Keratinocyte (primary cell): Measurements from ENCODE around the gene POLR1A. TPM values are rescaled to one million over a fixed set of nuclear protein-coding genes. Genes with fewer than 3 reads are reported as not detected.

Experiments
- DNase-seq: peaks from one replicate; pipeline ENCODE4 v3.0.0-alpha.2; 2011; ENCODE audit warnings: low read depth, missing footprints, low spot score
- FAIRE-seq: peaks from 2 replicates; lab custom pipeline; 2011; peaks lifted over from hg19 to GRCh38; lab: Jason Lieb, UNC
- H2AFZ ChIP-seq: 2 replicates; pipeline ENCODE4 v1.6.0; 2012; ENCODE audit warnings: low read length, control low read depth, inconsistent platforms; ENCODE audit not compliant: control insufficient read depth
- H3K27ac ChIP-seq: 2 replicates; pipeline ENCODE4 v1.5.1; 2011; ENCODE audit warnings: low read length; ENCODE audit not compliant: control insufficient read depth, insufficient read depth
- H3K27me3 ChIP-seq: 3 replicates; pipeline ENCODE4 v1.6.0; 2011; ENCODE audit warnings: low read length; ENCODE audit not compliant: control insufficient read depth, insufficient read depth; ENCODE audit errors: extremely low read depth
- H3K36me3 ChIP-seq, 2 experiments: 2 replicates in 1 of 2; 3 replicates in 1 of 2; pipeline ENCODE4 v1.5.1; 2011; ENCODE audit warnings: low read length in 2 of 2, mild to moderate bottlenecking in 1 of 2; ENCODE audit not compliant: control insufficient read depth in 2 of 2, insufficient read depth in 2 of 2; ENCODE audit errors: extremely low read depth in 1 of 2
- H3K4me1 ChIP-seq: 3 replicates; pipeline ENCODE4 v1.5.1; 2011; ENCODE audit warnings: low read length; ENCODE audit not compliant: control insufficient read depth, insufficient read depth; ENCODE audit errors: extremely low read depth
- H3K4me2 ChIP-seq: 3 replicates; pipeline ENCODE4 v1.6.0; 2011; ENCODE audit warnings: low read depth, low read length; ENCODE audit not compliant: control insufficient read depth, insufficient read depth; ENCODE audit errors: extremely low read depth
- H3K4me3 ChIP-seq, 3 experiments: fragments of 200-600 bp in 1 of 3; sonication (generic) in 1 of 3; 2 replicates in 2 of 3; 3 replicates in 1 of 3; pipeline ENCODE4 v1.5.1; 2011 to 2016; ENCODE audit warnings: low read length in 3 of 3, mild to moderate bottlenecking in 3 of 3, control low read depth in 2 of 3, inconsistent platforms in 1 of 3, low read depth in 1 of 3, mixed read lengths in 1 of 3, mixed run types in 1 of 3, moderate library complexity in 1 of 3; ENCODE audit not compliant: control insufficient read depth in 2 of 3, insufficient read depth in 2 of 3; ENCODE audit errors: extremely low read depth in 1 of 3
- H3K79me2 ChIP-seq: 2 replicates; pipeline ENCODE4 v1.6.0; 2012; ENCODE audit warnings: low read length; ENCODE audit not compliant: control insufficient read depth, insufficient read depth
- H3K9ac ChIP-seq: 3 replicates; pipeline ENCODE4 v1.6.0; 2011; ENCODE audit warnings: low read length; ENCODE audit not compliant: control insufficient read depth, insufficient read depth; ENCODE audit errors: extremely low read depth
- H3K9me1 ChIP-seq: 3 replicates; pipeline ENCODE4 v1.6.0; 2011; ENCODE audit warnings: low read length; ENCODE audit not compliant: control insufficient read depth, insufficient read depth; ENCODE audit errors: extremely low read depth
- H3K9me3 ChIP-seq: 2 replicates; pipeline ENCODE4 v1.5.1; 2012; ENCODE audit warnings: low read depth, low read length; ENCODE audit not compliant: control insufficient read depth
- H4K20me1 ChIP-seq: 3 replicates; pipeline ENCODE4 v1.6.0; 2011; ENCODE audit warnings: low read length; ENCODE audit not compliant: control insufficient read depth, insufficient read depth; ENCODE audit errors: extremely low read depth
- CTCF ChIP-seq, 3 experiments: IDR thresholded peaks in 1 of 3; conservative IDR thresholded peaks in 1 of 3; optimal IDR thresholded peaks in 1 of 3; 2 replicates in 2 of 3; 3 replicates in 1 of 3; pipeline versions ENCODE3 to v1.5.1; 2011; ENCODE audit warnings: low read length in 3 of 3, mild to moderate bottlenecking in 3 of 3, moderate library complexity in 2 of 3, control low read depth in 1 of 3, inconsistent platforms in 1 of 3; ENCODE audit not compliant: insufficient read depth in 2 of 3; ENCODE audit errors: extremely low read depth in 1 of 3
- EZH2 ChIP-seq: IDR thresholded peaks from one replicate; pipeline ENCODE4 v1.6.1; 2012; ENCODE audit warnings: inconsistent platforms, mild to moderate bottlenecking, low read length, moderate library complexity
- dilution Hi-C: fragments of 300-500 bp; cut with MboI; formaldehyde crosslinking; loops from one replicate; pipeline ENCODE4 v1.7.0; 2020; ENCODE audit warnings: low sequenced_read_pairs; ENCODE audit not compliant: extremely low pct_ligation_motif_present
- polyA plus RNA-seq, 5 experiments: library from polyadenylated mRNA; depleted of rRNA in 3 of 5; stranded (reverse) in 3 of 5; stranded (forward) in 1 of 5; unstranded in 1 of 5; fragments of >200 nt; gene quantifications; 1 replicate in 1 of 5; 2 replicates in 3 of 5; 3 replicates in 1 of 5; pipeline versions ENCODE4 v1.2.1 to v1.2.3, GENCODE V29; 2011 to 2012; ENCODE audit warnings: missing spikeins in 2 of 5, low read depth in 1 of 5, low replicate concordance in 1 of 5

POLR1A gene
- polyA plus RNA-seq, 1 donor (not counting 4 experiments of a cell fraction or from before 2014, with no cell fraction given): 16.1 TPM

GRCh38 chr2:86056590-86057331 lies 48.9 kb downstream of the POLR1A start:
- Histone ChIP-seq H3K4me1 (no peaks in the 10 kb centered on the region), H4K20me1 (no peaks in the 10 kb centered on the region), H3K36me3 (peaks cover 18 to 23% of the 10 kb centered on the region in 2 experiments), H3K9me1 (no peaks in the 10 kb centered on the region), H3K27me3 (no peaks in the 10 kb centered on the region), H3K4me2 (no peak overlapping the region), H3K4me3 (no peak overlapping the region), H3K9ac (no peak overlapping the region), H3K79me2 (no peaks in the 10 kb centered on the region), H3K9me3 (no peaks in the 10 kb centered on the region), H2AFZ (no peak overlapping the region), H3K27ac (no peak overlapping the region)
- dilution Hi-C loops: no loop called here
- no peak for DNase-seq
- FAIRE-seq: no peak
- no peak for TF ChIP-seq EZH2
- TF ChIP-seq CTCF (optimal IDR thresholded peaks at IDR 0.05 in 1 of 3, IDR thresholded peaks at IDR 0.05 in 1 of 3, conservative IDR thresholded peaks at IDR 0.05 in 1 of 3; ENCODE audit: extremely low read depth in 1 of 3, insufficient read depth in 2 of 3, low read length in 3 of 3): no peak

- Histone ChIP-seq H3K9me1 (no peaks in the 10 kb centered on the region), H3K9me3 (no peaks in the 10 kb centered on the region), H3K36me3 (peaks cover 22 to 28% of the 10 kb centered on the region in 2 experiments), H3K4me2 (no peak overlapping the region), H3K79me2 (no peaks in the 10 kb centered on the region), H2AFZ (no peak overlapping the region), H3K9ac (no peak overlapping the region), H4K20me1 (no peaks in the 10 kb centered on the region), H3K27me3 (no peaks in the 10 kb centered on the region), H3K4me1 (no peaks in the 10 kb centered on the region), H3K27ac (no peak overlapping the region), H3K4me3 (no peak overlapping the region)
- no peak for TF ChIP-seq EZH2
- no peak for FAIRE-seq
- DNase-seq: no peak
- dilution Hi-C loops: no loop called here
Observed at GRCh38 chr2:86055314-86055713, 50.4 kb downstream of the POLR1A start.
